IMR-90 (cell line): ENCODE measurements around the gene CLDN9. TPM values are rescaled to one million over a fixed set of nuclear protein-coding genes. Genes with fewer than 3 reads are reported as not detected.

Source experiments
- ATAC-seq: fragments of 200-7000 bp; cut with Tn5 transposase; 2 replicates; pipeline ENCODE4 v1.9.1; 2020; ENCODE audit warnings: low read depth, mild to moderate bottlenecking, moderate library complexity
- BruUV-seq: library from RNA; stranded (reverse); fragments of 400-500 nt; replicated peaks from 2 replicates; lab custom pipeline; 2021; lab: Mats Ljungman, UMichigan
- CTCF ChIA-PET: fragments of 300-600 bp; formaldehyde crosslinking; extraction: SDS; loops from one replicate; lab custom pipeline; 2021; ENCODE audit warnings: antibody characterized with exemption; lab: Yijun Ruan, JAX
- POLR2A ChIA-PET: fragments of 300-600 bp; sonication (Branson Sonifier 250); formaldehyde crosslinking; loops from one replicate; lab custom pipeline; 2022; ENCODE audit warnings: antibody characterized with exemption; ENCODE audit not compliant: unreplicated experiment; lab: Charles Lee
- DNase-seq: peaks from one replicate; pipeline ENCODE4 v3.0.0; 2013
- H2AFZ ChIP-seq: replicated peaks from 2 replicates; pipeline ENCODE3; 2013; ENCODE audit warnings: low read length, mild to moderate bottlenecking; ENCODE audit not compliant: poor library complexity
- H2AK5ac ChIP-seq: 2 replicates; pipeline ENCODE4 v1.6.1; 2013; ENCODE audit warnings: low read depth, low read length, inconsistent platforms
- H2AK9ac ChIP-seq: replicated peaks from 2 replicates; pipeline ENCODE3; 2013; ENCODE audit warnings: mild to moderate bottlenecking, low read depth, low read length, moderate library complexity; ENCODE audit not compliant: poor library complexity
- H2BK120ac ChIP-seq: 2 replicates; pipeline ENCODE4 v1.6.1; 2013; ENCODE audit warnings: low read depth, low read length, inconsistent platforms
- H2BK15ac ChIP-seq: 3 replicates; pipeline ENCODE4 v1.6.1; 2013; ENCODE audit warnings: low read depth, low read length, inconsistent platforms
- H2BK20ac ChIP-seq: 2 replicates; pipeline ENCODE4 v1.6.1; 2013; ENCODE audit warnings: low read depth, mild to moderate bottlenecking, inconsistent platforms, low read length, moderate library complexity
- H2BK5ac ChIP-seq: 2 replicates; pipeline ENCODE4 v1.6.1; 2013; ENCODE audit warnings: mild to moderate bottlenecking, low read depth, low read length, inconsistent platforms; ENCODE audit not compliant: poor library complexity, severe bottlenecking
- H3K14ac ChIP-seq: replicated peaks from 2 replicates; pipeline ENCODE4 v1.6.1; 2013; ENCODE audit warnings: low read depth, low read length, inconsistent platforms
- H3K18ac ChIP-seq: 2 replicates; pipeline ENCODE4 v1.6.1; 2013; ENCODE audit warnings: low read depth, low read length, control low read depth
- H3K23ac ChIP-seq: 2 replicates; pipeline ENCODE4 v1.6.1; 2013; ENCODE audit warnings: low read depth, low read length, inconsistent platforms
- H3K27ac ChIP-seq: 2 replicates; pipeline ENCODE4 v1.5.1; 2013; ENCODE audit warnings: mild to moderate bottlenecking, control low read depth, low read length; ENCODE audit not compliant: insufficient read depth
- H3K27me3 ChIP-seq: 2 replicates; pipeline ENCODE4 v1.6.1; 2013; ENCODE audit warnings: low read length; ENCODE audit not compliant: control insufficient read depth, insufficient read depth
- H3K36me3 ChIP-seq: 2 replicates; pipeline ENCODE4 v1.6.1; 2013; ENCODE audit warnings: low read length, mixed read lengths; ENCODE audit not compliant: control insufficient read depth, insufficient read depth
- H3K4ac ChIP-seq: 2 replicates; pipeline ENCODE4 v1.6.1; 2013; ENCODE audit warnings: low read depth, low read length, inconsistent platforms
- H3K4me1 ChIP-seq: 2 replicates; pipeline ENCODE4 v1.6.1; 2013; ENCODE audit warnings: low read length, mixed read lengths; ENCODE audit not compliant: control insufficient read depth, insufficient read depth
- H3K4me2 ChIP-seq: 2 replicates; pipeline ENCODE4 v1.6.1; 2013; ENCODE audit warnings: low read depth, mild to moderate bottlenecking, control low read depth, low read length, moderate library complexity
- H3K4me3 ChIP-seq: 2 replicates; pipeline ENCODE4 v1.5.1; 2013; ENCODE audit warnings: low read depth, mild to moderate bottlenecking, control low read depth, low read length, moderate library complexity; ENCODE audit not compliant: insufficient read depth
- H3K56ac ChIP-seq: 2 replicates; pipeline ENCODE4 v1.6.1; 2013; ENCODE audit warnings: low read length, inconsistent platforms; ENCODE audit not compliant: insufficient read depth; ENCODE audit errors: extremely low read depth
- H3K79me1 ChIP-seq, 2 experiments: 2 replicates each; pipeline ENCODE4 v1.6.1; 2013; ENCODE audit warnings: low read length in 2 of 2, inconsistent platforms in 1 of 2, low read depth in 1 of 2
- H3K9ac ChIP-seq: 2 replicates; pipeline ENCODE4 v1.6.1; 2013; ENCODE audit warnings: low read depth, low read length, control low read depth
- H3K9me1 ChIP-seq: 2 replicates; pipeline ENCODE4 v1.6.1; 2013; ENCODE audit warnings: low read length, inconsistent platforms; ENCODE audit not compliant: insufficient read depth
- H3K9me3 ChIP-seq: 2 replicates; pipeline ENCODE4 v1.6.1; 2013; ENCODE audit warnings: low read length; ENCODE audit not compliant: control insufficient read depth, insufficient read depth
- H4K20me1 ChIP-seq: 2 replicates; pipeline ENCODE4 v1.6.1; 2013; ENCODE audit warnings: low read length, inconsistent platforms; ENCODE audit not compliant: insufficient read depth
- H4K5ac ChIP-seq: 2 replicates; pipeline ENCODE4 v1.6.1; 2013; ENCODE audit warnings: mild to moderate bottlenecking, low read depth, low read length, control low read depth
- H4K8ac ChIP-seq, 2 experiments: 2 replicates each; pipeline ENCODE4 v1.6.1; 2013; ENCODE audit warnings: low read depth in 2 of 2, low read length in 2 of 2, control low read depth in 1 of 2, inconsistent platforms in 1 of 2
- H4K91ac ChIP-seq: 2 replicates; pipeline ENCODE4 v1.6.1; 2013; ENCODE audit warnings: low read depth, low read length, inconsistent platforms; ENCODE audit not compliant: insufficient read depth
- BHLHE40 ChIP-seq: fragments of 150-350 bp; IDR thresholded peaks from 2 replicates; pipeline ENCODE4 v1.6.1; 2016; ENCODE audit warnings: mild to moderate bottlenecking, low read depth, low read length
- CEBPB ChIP-seq: IDR thresholded peaks from 2 replicates; pipeline ENCODE4 v1.6.1; 2012; ENCODE audit warnings: low read depth, low read length, improper control_type of control experiment
- CHD1 ChIP-seq: IDR thresholded peaks from 2 replicates; pipeline ENCODE4 v1.6.1; 2012; ENCODE audit warnings: low read depth, low read length, improper control_type of control experiment
- CTCF ChIP-seq: conservative IDR thresholded peaks from 2 replicates; pipeline ENCODE4 v1.5.1; 2012; ENCODE audit warnings: mild to moderate bottlenecking, low read depth, low read length, improper control_type of control experiment
- ELK1 ChIP-seq: fragments of 150-350 bp; IDR thresholded peaks from 2 replicates; pipeline ENCODE4 v1.6.1; 2016; ENCODE audit warnings: low read depth, mild to moderate bottlenecking, low read length, moderate library complexity, borderline replicate concordance
- FOS ChIP-seq: fragments of 150-350 bp; IDR thresholded peaks from 2 replicates; pipeline ENCODE4 v1.6.1; 2016; ENCODE audit warnings: low read depth, low read length
- MAFK ChIP-seq: IDR thresholded peaks from 2 replicates; pipeline ENCODE4 v1.6.1; 2012; ENCODE audit warnings: low read depth, low read length, improper control_type of control experiment
- MAZ ChIP-seq: IDR thresholded peaks from 2 replicates; pipeline ENCODE4 v1.6.1; 2012; ENCODE audit warnings: low read depth, mild to moderate bottlenecking, low read length, improper control_type of control experiment, moderate library complexity, borderline replicate concordance
- POLR2A ChIP-seq: IDR thresholded peaks from 2 replicates; pipeline ENCODE4 v1.6.1; 2012; ENCODE audit warnings: mild to moderate bottlenecking, low read depth, low read length
- RCOR1 ChIP-seq: IDR thresholded peaks from 2 replicates; pipeline ENCODE4 v1.6.1; 2012; ENCODE audit warnings: mild to moderate bottlenecking, low read length, improper control_type of control experiment; ENCODE audit not compliant: insufficient replicate concordance
- SMC3 ChIP-seq: fragments of 150-350 bp; IDR thresholded peaks from 2 replicates; pipeline ENCODE4 v1.6.1; 2016; ENCODE audit warnings: low read depth, mild to moderate bottlenecking, antibody characterized with exemption, low read length, moderate library complexity
- WGBS, 2 experiments: methylation state at CpG; one replicate each; pipeline versions ENCODE4 v1.1.5 to v1.1.7; 2013; ENCODE audit warnings: missing lambda C conversion rate in 2 of 2; ENCODE audit not compliant: insufficient read length in 1 of 2; ENCODE audit errors: extremely low coverage in 2 of 2; 5-methylcytosine and 5-hydroxymethylcytosine counted together
- dilution Hi-C: fragments of 300-500 bp; cut with HindIII; formaldehyde crosslinking; loops from one replicate; pipeline ENCODE4 v1.14.3; 2018; ENCODE audit warnings: low sequenced_read_pairs; ENCODE audit not compliant: unreplicated experiment
- in situ Hi-C: fragments of 300-500 bp; cut with MboI; formaldehyde crosslinking; loops from 3 replicates; pipeline ENCODE4 v1.14.3; 2019; ENCODE audit warnings: low sequenced_read_pairs, inconsistent platforms, mixed read lengths
- intact Hi-C: fragments of 100-400 bp; cut with micrococcal nuclease; formaldehyde crosslinking; loops from 2 replicates; pipeline ENCODE4 v1.10.0; 2022
- polyA plus RNA-seq, 3 experiments: library from polyadenylated mRNA; depleted of rRNA; stranded (reverse); fragments of >200 nt; gene quantifications; 2 replicates each; pipeline ENCODE4 v1.2.3, GENCODE V29; 2012; ENCODE audit warnings: low replicate concordance in 1 of 3
- total RNA-seq: library from RNA; depleted of rRNA; stranded (reverse); fragments of >200 nt; gene quantifications from 2 replicates; pipeline ENCODE4 v1.2.3, GENCODE V29; 2012

The CLDN9 gene
- total and polyA plus RNA-seq, 2 of the 4 experiments (the other 2 are of a cell fraction), result 0.05 TPM; not detected in 1

GRCh38 chr16:3035289-3035971 is 22.7 kb downstream of the CLDN9 start:
- Histone ChIP-seq H2BK5ac (no peak overlapping the region), H3K4ac (no peak overlapping the region), H2AFZ (peak overlapping the region; percentile 21), H3K14ac (no peak overlapping the region), H4K5ac (no peak overlapping the region), H3K23ac (no peak overlapping the region), H3K18ac (no peak overlapping the region), H2BK120ac (no peak overlapping the region), H2AK5ac (no peak overlapping the region), H3K27me3 (peaks cover 70% of the 10 kb centered on the region), H3K27ac (no peak overlapping the region), H2BK15ac (no peak overlapping the region), H4K91ac (no peak overlapping the region), H2AK9ac (no peak overlapping the region), H4K20me1 (no peaks in the 10 kb centered on the region), H3K4me2 (no peak overlapping the region), H3K36me3 (no peaks in the 10 kb centered on the region), H3K56ac (no peak overlapping the region), H3K9me3 (no peaks in the 10 kb centered on the region), H3K9ac (no peak overlapping the region), H4K8ac (no peak overlapping the region), H3K9me1 (no peaks in the 10 kb centered on the region), H3K79me1 (no peaks in the 10 kb centered on the region), H3K4me3 (no peak overlapping the region), H3K4me1 (no peaks in the 10 kb centered on the region), H2BK20ac (no peak overlapping the region)
- ChIA-PET POLR2A (interaction anchor here (1.2 kb wide), 1 partner anchor 12 kb away, joined by 3 read pairs; no protein-coding TSS in a partner anchor), CTCF (no interaction called here)
- intact Hi-C loops (no loop called here), dilution Hi-C loops (no loop called here), in situ Hi-C loops (no loop called here)
- DNase-seq, result no peak
- TF ChIP-seq CTCF, result no peak
- TF ChIP-seq BHLHE40, result no peak
- TF ChIP-seq CHD1, result no peak
- no peak for TF ChIP-seq ELK1
- TF ChIP-seq RCOR1, result no peak
- no peak for TF ChIP-seq CEBPB
- TF ChIP-seq POLR2A, result no peak
- TF ChIP-seq SMC3, result no peak
- no peak for TF ChIP-seq MAZ
- TF ChIP-seq MAFK, result no peak
- TF ChIP-seq FOS, result no peak
- no peak for ATAC-seq
- no TSS peak for BruUV-seq
- 55% methylated on average over 9 of the region's 19 CpGs; no CpG with 5 or more reads in 1 of the 2 experiments for WGBS, 2 experiments
